AML-193 (cell line): ENCODE measurements around the gene ELAPOR2.
"Not testable (repeated sequence)": the region's sequence is repeated elsewhere in the genome, so short reads cannot be mapped to it uniquely, and the experiment has no call there.

ENCODE experiments used
- DNase-seq, 2 experiments: peaks; one replicate each; lab custom pipeline; 2025; lab: John Stamatoyannopoulos, UW

The ELAPOR2 gene

DNA sequence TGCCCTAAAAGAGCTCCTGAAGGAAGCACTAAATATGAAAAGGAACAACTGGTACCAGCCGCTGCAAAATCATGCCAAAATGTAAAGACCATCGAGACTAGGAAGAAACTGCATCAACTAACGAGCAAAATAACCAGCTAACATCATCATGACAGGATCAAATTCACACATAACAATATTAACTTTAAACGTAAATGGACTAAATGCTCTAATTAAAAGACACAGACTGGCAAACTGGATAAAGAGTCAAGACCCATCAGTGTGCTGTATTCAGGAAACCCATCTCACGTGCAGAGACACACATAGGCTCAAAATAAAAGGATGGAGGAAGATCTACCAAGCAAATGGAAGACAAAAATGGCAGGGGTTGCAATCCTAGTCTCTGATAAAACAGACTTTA is 17.9 kb downstream of the ELAPOR2 start:
- DNase-seq: not testable (repeated sequence)

DNA sequence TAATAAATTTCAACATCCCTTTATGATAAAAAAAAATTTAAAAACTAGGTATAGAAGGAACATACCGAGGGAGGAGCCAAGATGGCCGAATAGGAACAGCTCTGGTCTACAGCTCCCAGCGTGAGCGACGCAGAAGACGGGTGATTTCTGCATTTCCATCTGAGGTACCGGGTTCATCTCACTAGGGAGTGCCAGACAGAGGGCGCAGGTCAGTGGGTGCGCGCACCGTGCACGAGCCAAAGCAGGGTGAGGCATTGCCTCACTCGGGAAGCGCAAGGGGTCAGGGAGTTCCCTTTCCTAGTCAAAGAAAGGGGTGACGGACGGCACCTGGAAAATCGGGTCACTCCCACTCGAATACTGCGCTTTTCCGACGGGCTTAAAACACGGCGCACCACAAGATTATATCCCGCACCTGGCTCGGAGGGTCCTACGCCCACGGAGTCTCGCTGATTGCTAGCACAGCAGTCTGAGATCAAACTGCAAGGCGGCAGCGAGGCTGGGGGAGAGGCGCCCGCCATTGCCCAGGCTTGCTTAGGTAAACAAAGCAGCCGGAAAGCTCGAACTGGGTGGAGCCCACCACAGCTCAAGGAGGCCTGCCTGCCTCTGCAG is 19.7 kb downstream of the ELAPOR2 start:
- DNase-seq: not testable (repeated sequence)

DNA sequence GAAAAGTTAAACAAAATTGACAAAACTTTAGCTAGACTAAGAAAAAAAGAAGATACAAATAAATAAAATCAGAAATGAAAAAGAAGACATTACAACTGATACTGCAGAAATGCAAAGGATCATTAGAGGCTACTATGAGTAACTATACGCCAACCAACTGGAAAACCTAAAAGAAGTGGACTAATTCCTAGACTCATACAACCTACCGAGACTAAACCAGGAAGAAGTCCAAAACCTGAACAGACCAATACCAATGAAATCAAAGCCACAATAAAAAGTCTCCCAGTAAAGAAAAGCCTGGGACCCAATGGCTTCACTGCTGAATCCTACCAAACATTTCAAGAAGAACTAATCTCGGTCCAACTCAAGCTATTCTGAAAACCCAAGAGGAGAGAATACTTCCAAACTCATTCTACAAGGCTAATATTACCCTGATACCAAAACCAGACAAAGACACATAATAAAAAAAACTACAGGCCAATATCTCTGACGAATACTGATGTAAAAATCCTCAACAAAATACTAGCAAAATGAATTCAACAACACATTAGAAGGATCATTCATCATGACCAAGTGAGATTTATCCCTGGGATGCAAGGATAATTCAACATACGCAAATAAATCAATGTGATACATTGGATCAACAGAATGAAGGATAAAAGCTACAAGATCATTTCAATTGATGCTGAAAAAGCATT is 20.3 kb downstream of the ELAPOR2 start:
- no peak for DNase-seq

DNA sequence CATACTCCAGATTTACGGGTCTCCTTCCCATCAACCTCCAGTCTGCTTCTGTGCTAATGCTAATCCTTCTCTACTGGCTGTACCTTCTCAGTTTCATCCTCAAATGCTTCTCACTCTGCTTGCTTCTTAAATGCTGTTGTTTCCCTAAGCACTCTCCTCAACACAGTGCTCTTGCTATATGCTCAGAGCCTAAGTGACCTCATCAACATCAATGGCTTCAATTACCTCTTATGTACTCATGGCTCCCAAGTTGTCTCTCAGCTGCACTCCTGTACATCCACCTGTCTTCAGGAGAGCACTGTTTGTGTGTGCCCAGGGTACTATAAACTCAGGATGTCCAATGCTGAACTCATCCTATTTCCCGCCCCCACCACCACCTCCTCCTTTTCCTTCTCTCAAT is 22.5 kb downstream of the ELAPOR2 start:
- DNase-seq: no peak

DNA sequence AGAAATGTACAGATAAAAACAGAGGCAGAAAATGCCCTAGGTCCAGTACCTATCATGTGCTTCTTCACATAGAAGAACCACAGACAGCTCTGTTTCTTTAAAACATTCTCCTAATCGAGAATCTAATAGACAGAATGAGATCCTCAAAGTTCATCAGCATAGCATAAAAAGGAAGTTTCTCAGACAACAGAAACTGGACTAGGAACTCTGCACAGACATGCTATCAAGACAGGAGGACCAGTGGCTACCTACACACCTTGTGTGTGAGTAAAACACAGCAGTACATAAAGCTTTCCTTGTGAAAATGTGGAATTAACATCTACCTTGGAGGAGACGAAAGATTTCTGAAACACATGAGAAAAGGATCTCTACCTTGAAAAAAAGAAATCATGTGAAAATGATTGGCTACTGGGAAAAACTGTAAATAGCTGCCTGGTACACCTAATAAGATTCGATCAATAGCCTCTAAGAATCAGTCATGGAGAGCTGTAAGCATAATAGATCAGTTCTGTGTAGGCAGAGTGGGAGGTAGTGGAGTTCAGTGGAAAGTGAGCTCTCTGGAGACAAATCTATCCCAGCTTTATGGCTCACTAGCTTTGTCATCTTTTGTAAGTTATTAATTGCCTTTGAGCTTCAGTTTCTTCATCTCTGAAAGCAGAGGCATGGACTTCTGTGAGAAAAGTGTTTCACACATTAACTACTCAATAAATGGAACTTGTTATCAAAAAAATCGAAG is 26.7 kb downstream of the ELAPOR2 start:
- no peak for DNase-seq

DNA sequence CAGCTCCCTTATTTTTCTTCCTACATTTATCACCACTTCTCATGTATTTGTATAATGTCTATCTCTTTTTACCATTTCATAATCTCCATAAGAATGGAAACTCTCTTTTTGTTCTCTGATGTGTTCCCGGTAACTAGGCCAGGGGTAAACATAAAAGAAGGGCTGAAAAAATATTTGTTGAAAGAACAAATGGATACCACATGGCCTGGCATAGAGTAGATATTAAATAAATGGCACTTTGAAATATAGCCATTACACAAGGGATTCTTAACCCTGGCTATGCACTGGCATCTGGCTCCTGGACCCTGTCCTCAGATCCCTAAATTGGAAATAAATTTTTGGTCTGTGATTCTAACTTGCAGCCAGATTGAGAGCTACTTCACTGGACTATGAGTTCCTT is 30.4 kb downstream of the ELAPOR2 start:
- no peak for DNase-seq

DNA sequence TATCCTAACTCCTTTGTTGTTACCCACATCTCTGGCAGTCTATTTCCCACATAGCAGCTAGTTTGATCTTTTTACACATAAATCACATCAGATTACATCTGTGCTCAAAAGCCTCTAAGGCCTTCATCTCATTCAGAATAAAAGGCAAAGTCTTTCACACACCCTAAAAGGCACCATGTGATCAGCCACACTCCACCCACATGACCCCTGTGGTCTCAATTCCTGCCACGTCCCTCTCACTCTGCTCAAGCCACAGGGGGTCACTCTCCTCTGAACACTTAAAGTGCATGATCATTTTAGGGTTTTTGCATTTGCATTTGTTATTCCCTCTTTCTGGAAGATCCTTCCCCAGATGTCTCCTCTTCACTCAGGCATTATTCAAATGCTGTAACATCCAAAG is 30.8 kb downstream of the ELAPOR2 start:
- no peak for DNase-seq

DNA sequence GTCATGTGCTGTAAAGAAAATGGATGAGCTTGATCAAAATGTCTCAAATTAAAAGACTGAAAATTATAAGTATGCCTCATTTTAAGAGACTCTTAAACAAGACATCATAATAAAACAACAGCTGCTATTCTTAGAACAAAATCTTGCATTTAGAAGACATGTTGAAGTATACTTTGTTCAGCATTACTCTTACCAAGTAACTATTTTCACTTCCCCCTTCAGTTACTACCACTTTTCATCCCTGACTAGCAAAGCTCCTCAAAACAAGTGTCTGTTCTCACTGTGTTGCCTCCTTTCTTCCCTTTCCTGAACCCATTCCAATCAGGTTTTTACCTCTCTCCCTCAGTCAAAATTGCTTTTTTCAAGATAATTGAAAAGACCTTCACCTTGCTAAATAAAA is 31.6 kb downstream of the ELAPOR2 start:
- no peak for DNase-seq

DNA sequence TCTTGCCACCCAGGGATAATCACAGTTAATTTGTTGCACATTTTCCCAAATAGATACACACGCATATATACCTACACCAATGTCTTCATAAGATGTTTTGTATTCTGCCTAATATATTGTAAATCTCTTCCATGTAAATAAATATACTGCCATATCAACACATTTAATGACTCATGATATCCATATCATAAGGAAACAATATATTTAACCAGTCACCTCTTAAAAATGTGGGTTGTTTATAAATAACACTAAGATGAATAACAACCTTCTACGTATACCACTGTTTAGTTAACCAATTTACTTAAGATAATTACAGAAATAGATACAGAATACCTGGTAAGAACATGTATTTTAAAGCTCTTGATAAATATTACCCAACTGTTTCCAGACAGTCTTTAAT is 38.2 kb downstream of the ELAPOR2 start:
- no peak for DNase-seq

DNA sequence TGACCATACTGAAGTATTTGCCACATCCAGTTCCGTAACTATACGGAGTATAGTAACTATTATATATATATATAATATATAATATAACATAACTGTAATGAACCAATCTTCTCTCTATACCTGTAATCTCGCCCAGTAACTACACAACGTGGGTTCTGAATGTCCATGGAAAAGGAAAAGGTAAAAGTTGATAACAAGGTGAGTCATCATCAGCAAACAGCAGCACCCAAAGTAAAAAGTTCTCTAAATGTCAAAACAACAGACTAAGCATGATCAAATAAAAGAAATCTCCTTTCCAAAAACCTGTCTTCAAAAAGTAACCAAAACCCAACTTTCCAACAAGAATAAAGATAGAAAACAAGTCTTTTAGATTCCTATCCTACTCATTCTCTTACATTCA is 42.8 kb downstream of the ELAPOR2 start:
- DNase-seq: no peak

DNA sequence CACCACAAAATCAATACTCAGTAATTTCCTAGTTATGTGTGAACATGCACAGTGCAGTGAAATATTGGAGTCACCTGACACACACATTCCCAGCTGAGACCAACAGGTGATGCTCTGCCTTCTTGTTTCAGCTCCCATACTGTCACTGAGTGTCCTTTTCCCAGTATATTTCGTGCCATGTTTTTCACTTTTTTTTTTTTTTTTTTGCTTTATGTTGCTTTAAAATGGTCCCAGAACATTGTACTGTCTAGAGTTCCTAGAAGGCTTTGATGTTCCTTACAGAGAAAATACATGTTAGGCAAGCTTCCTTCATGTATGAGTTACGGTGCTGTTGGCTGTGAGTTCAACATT is 45.6 kb downstream of the ELAPOR2 start:
- DNase-seq: no peak

DNA sequence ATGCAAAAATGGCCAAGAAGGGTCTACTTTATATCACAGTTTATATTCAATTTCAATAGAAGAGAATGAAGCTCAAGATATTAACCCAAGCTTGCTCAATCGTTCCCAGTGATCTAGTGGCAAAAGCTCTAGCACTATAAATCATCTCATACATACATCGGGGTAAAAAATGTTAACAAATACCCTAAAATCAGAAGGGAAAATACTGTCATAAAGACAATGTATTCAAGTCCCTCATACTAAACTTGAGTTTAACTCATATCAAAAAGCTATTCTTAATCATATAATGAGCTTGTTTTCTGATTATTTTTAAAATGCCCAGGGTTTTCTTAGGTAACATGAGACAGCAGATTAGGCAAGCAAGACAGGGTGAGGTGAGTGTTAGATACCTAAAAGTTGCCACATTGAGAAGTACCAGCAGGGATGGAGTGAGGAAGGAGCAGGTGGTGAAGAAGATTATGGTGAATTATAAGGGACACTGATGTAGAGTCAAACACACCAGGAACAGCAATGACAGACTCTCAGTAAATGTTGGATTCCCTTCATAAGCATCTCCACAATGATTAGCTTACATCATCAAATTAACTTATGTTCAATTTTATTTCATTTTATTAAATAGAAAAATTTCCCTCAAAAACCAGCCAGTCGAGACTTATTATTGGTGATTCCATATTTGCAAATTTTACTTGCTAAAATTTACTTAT is 46.2 kb downstream of the ELAPOR2 start:
- DNase-seq: no peak
